ENCODE results near the gene MMD. TPM values are rescaled to one million over a fixed set of nuclear protein-coding genes. Genes with fewer than 3 reads are reported as not detected.

The MMD gene
- total and polyA plus RNA-seq, 2 donors (not counting 1 experiment from before 2014, with no cell fraction given) = 19.2 to 29.4 TPM

- no peak overlapping the region for H3K9ac ChIP-seq (ENCODE audit: low read length)
- no peak overlapping the region for H3K27ac ChIP-seq (ENCODE audit: low read length in 2 of 2)
- H3K4me2 ChIP-seq (replicated peaks; ENCODE audit: low read depth, low read length, poor library complexity, severe bottlenecking) = no peak overlapping the region
- ATAC-seq (ENCODE audit: low read depth) (no peak), DNase-seq (no peak)
- H3K4me3 ChIP-seq (ENCODE audit: control extremely low read depth in 1 of 5, extremely low read depth in 1 of 5, insufficient read depth in 1 of 5, low read depth in 2 of 5, low read length in 4 of 5) = no peak overlapping the region
- H3K27me3 ChIP-seq (replicated peaks in 1 of 4; ENCODE audit: control extremely low read depth in 1 of 4, control insufficient read depth in 3 of 4, insufficient read depth in 4 of 4, low read length in 3 of 4) = no peaks in the 10 kb centered on the region
- no peak for TF ChIP-seq EZH2 (IDR thresholded peaks at IDR 0.05; ENCODE audit: borderline replicate concordance, insufficient read depth, low read depth, low read length, poor library complexity, severe bottlenecking)
- TF ChIP-seq, protein P1, sequence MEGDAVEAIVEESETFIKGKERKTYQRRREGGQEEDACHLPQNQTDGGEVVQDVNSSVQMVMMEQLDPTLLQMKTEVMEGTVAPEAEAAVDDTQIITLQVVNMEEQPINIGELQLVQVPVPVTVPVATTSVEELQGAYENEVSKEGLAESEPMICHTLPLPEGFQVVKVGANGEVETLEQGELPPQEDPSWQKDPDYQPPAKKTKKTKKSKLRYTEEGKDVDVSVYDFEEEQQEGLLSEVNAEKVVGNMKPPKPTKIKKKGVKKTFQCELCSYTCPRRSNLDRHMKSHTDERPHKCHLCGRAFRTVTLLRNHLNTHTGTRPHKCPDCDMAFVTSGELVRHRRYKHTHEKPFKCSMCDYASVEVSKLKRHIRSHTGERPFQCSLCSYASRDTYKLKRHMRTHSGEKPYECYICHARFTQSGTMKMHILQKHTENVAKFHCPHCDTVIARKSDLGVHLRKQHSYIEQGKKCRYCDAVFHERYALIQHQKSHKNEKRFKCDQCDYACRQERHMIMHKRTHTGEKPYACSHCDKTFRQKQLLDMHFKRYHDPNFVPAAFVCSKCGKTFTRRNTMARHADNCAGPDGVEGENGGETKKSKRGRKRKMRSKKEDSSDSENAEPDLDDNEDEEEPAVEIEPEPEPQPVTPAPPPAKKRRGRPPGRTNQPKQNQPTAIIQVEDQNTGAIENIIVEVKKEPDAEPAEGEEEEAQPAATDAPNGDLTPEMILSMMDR (IDR thresholded peaks at IDR 0.05) = no peak
- H2AFZ ChIP-seq (ENCODE audit: insufficient read depth, low read depth, low read length, poor library complexity, severe bottlenecking) = no peak overlapping the region
- Mint-ChIP-seq H3K9me3 (ENCODE audit: insufficient read depth) (no peaks in the 10 kb centered on the region), H3K27me3 (peaks cover 3% of the 10 kb centered on the region), H3K4me3 (no peak overlapping the region), H3K4me1 (peaks cover 14% of the 10 kb centered on the region), H3K27ac (no peak overlapping the region)
- ChIA-PET CTCF (no interaction called here), POLR2A (no interaction called here)
- no peaks in the 10 kb centered on the region for H3K9me3 ChIP-seq (ENCODE audit: control extremely low read depth in 1 of 3, control insufficient read depth in 2 of 3, insufficient read depth in 1 of 3, low read length in 2 of 3)
- no peaks in the 10 kb centered on the region for H3K79me2 ChIP-seq (ENCODE audit: control insufficient read depth, insufficient read depth, low read length)
- no peaks in the 10 kb centered on the region for H3K36me3 ChIP-seq (replicated peaks in 1 of 2; ENCODE audit: control extremely low read depth in 1 of 2, control insufficient read depth in 1 of 2, extremely low read depth in 1 of 2, insufficient read depth in 2 of 2, low read length in 1 of 2)
- intact Hi-C loops (cut with micrococcal nuclease) = no loop called here
- peaks cover 0 to under 1% of the 10 kb centered on the region in 2 donors for H3K4me1 ChIP-seq (ENCODE audit: control insufficient read depth in 2 of 2, insufficient read depth in 2 of 2, low read length in 2 of 2)
- WGBS (ENCODE audit: insufficient coverage) = 72% methylated on average over 2 of the region's 4 CpGs
- no peaks in the 10 kb centered on the region for H4K20me1 ChIP-seq (ENCODE audit: control insufficient read depth, insufficient read depth, low read length, poor library complexity, severe bottlenecking)
These were observed 9.1 kb upstream of the MMD start for GRCh38 chr17:55430541-55431288.

- H3K4me3 Mint-ChIP-seq = no peak overlapping the region
- ATAC-seq (ENCODE audit: low read depth) (no peak), DNase-seq (no peak)
- H3K27ac ChIP-seq (ENCODE audit: low read length in 2 of 2) = no peak overlapping the region
- H3K36me3 ChIP-seq (replicated peaks in 1 of 2; ENCODE audit: control extremely low read depth in 1 of 2, control insufficient read depth in 1 of 2, extremely low read depth in 1 of 2, insufficient read depth in 2 of 2, low read length in 1 of 2) = no peaks in the 10 kb centered on the region
- TF ChIP-seq, protein P1 (IDR thresholded peaks at IDR 0.05) = no peak
- TF ChIP-seq EZH2 (IDR thresholded peaks at IDR 0.05; ENCODE audit: borderline replicate concordance, insufficient read depth, low read depth, low read length, poor library complexity, severe bottlenecking) = no peak
- H3K4me1 Mint-ChIP-seq = peaks cover 22% of the 10 kb centered on the region
- H3K9me3 Mint-ChIP-seq (ENCODE audit: insufficient read depth) = no peaks in the 10 kb centered on the region
- no peak overlapping the region for H2AFZ ChIP-seq (ENCODE audit: insufficient read depth, low read depth, low read length, poor library complexity, severe bottlenecking)
- no peaks in the 10 kb centered on the region for H3K27me3 ChIP-seq (replicated peaks in 1 of 4; ENCODE audit: control extremely low read depth in 1 of 4, control insufficient read depth in 3 of 4, insufficient read depth in 4 of 4, low read length in 3 of 4)
- no peaks in the 10 kb centered on the region for H4K20me1 ChIP-seq (ENCODE audit: control insufficient read depth, insufficient read depth, low read length, poor library complexity, severe bottlenecking)
- ChIA-PET POLR2A (no interaction called here), CTCF (no interaction called here)
- H3K9ac ChIP-seq (ENCODE audit: low read length) = no peak overlapping the region
- peaks cover 3% of the 10 kb centered on the region for H3K27me3 Mint-ChIP-seq
- peaks cover 10 to 13% of the 10 kb centered on the region in 2 donors for H3K4me1 ChIP-seq (ENCODE audit: control insufficient read depth in 2 of 2, insufficient read depth in 2 of 2, low read length in 2 of 2)
- no peaks in the 10 kb centered on the region for H3K9me3 ChIP-seq (ENCODE audit: control extremely low read depth in 1 of 3, control insufficient read depth in 2 of 3, insufficient read depth in 1 of 3, low read length in 2 of 3)
- intact Hi-C loops (cut with micrococcal nuclease) = no loop called here
- H3K4me2 ChIP-seq (replicated peaks; ENCODE audit: low read depth, low read length, poor library complexity, severe bottlenecking) = no peak overlapping the region
- H3K4me3 ChIP-seq (ENCODE audit: control extremely low read depth in 1 of 5, extremely low read depth in 1 of 5, insufficient read depth in 1 of 5, low read depth in 2 of 5, low read length in 4 of 5) = no peak overlapping the region
- H3K79me2 ChIP-seq (ENCODE audit: control insufficient read depth, insufficient read depth, low read length) = no peaks in the 10 kb centered on the region
- WGBS (ENCODE audit: insufficient coverage) = no CpG with 5 or more reads among the region's 2 CpGs
- no peak overlapping the region for H3K27ac Mint-ChIP-seq
These were observed 5.9 kb upstream of the MMD start for GRCh38 chr17:55427587-55427882.

All from B cell (primary cell).